ENCODE results near the gene SMYD3. TPM values are rescaled to one million over a fixed set of nuclear protein-coding genes. Genes with fewer than 3 reads are reported as not detected.

Gene SMYD3
- total RNA-seq, 6 experiments from 2014 or later = 6.3 to 10.0 (median 6.6) TPM

- DNase-seq = peak; percentile 83 to 88 (median 86)
- intact Hi-C loops (cut with DNase I) = loop anchor here in 1 of 2 donors (10.0 kb wide), 1 partner anchor 848 kb away; the partner anchor contains the start of gene KIF26B
- no peak for TF ChIP-seq POLR2A (IDR thresholded peaks at IDR 0.05)
- peak; percentile 85 to 94 (median 90) for TF ChIP-seq CTCF (IDR thresholded peaks at IDR 0.05)
- Histone ChIP-seq H3K4me3 (no peak overlapping the region), H3K27ac (no peak overlapping the region), H3K9me3 (no peaks in the 10 kb centered on the region), H3K36me3 (no peaks in the 10 kb centered on the region), H3K27me3 (no peaks in the 10 kb centered on the region), H3K4me1 (no peaks in the 10 kb centered on the region)
- WGBS (ENCODE audit: insufficient coverage, low coverage, low lambda C conversion rate, missing lambda C conversion rate) = 78% methylated on average over 18 of the region's 23 CpGs
- ATAC-seq = peak; percentile 93 to 96 (median 95)
Observed at GRCh38 chr1:246002725-246003441, 504.2 kb downstream of the SMYD3 start.

GRCh38 chr1:246001837-246002230 lies 505.2 kb downstream of the SMYD3 start:
- Histone ChIP-seq H3K4me1 (no peaks in the 10 kb centered on the region), H3K9me3 (no peaks in the 10 kb centered on the region), H3K27ac (no peak overlapping the region), H3K4me3 (no peak overlapping the region), H3K36me3 (no peaks in the 10 kb centered on the region), H3K27me3 (no peaks in the 10 kb centered on the region)
- ATAC-seq = no peak
- intact Hi-C loops (cut with DNase I) = loop anchor here in 1 of 2 donors (10.0 kb wide), 1 partner anchor 847 kb away; the partner anchor contains the start of gene KIF26B
- WGBS (ENCODE audit: insufficient coverage, low coverage, low lambda C conversion rate, missing lambda C conversion rate) = 76% methylated on average over 9 of the region's 9 CpGs
- DNase-seq = no peak
- TF ChIP-seq POLR2A (IDR thresholded peaks at IDR 0.05) (no peak), CTCF (IDR thresholded peaks at IDR 0.05) (no peak)

GRCh38 chr1:246001142-246001836 lies 505.8 kb downstream of the SMYD3 start:
- WGBS (ENCODE audit: insufficient coverage, low coverage, low lambda C conversion rate, missing lambda C conversion rate) = 74% methylated on average over 9 of the region's 9 CpGs
- Histone ChIP-seq H3K4me1 (no peaks in the 10 kb centered on the region), H3K36me3 (no peaks in the 10 kb centered on the region), H3K27ac (no peak overlapping the region), H3K27me3 (no peaks in the 10 kb centered on the region), H3K4me3 (no peak overlapping the region), H3K9me3 (no peaks in the 10 kb centered on the region)
- intact Hi-C loops (cut with DNase I) = loop anchor here in 1 of 2 donors (10.0 kb wide), 1 partner anchor 846 kb away; the partner anchor contains the start of gene KIF26B
- TF ChIP-seq CTCF (IDR thresholded peaks at IDR 0.05) = no peak
- no peak for TF ChIP-seq POLR2A (IDR thresholded peaks at IDR 0.05)
- DNase-seq = no peak
- ATAC-seq = no peak

GRCh38 chr1:246000638-246001015 lies 506.5 kb downstream of the SMYD3 start:
- Histone ChIP-seq H3K27ac (no peak overlapping the region), H3K9me3 (no peaks in the 10 kb centered on the region), H3K27me3 (no peaks in the 10 kb centered on the region), H3K4me1 (no peaks in the 10 kb centered on the region), H3K36me3 (no peaks in the 10 kb centered on the region), H3K4me3 (no peak overlapping the region)
- WGBS (ENCODE audit: insufficient coverage, low coverage, low lambda C conversion rate, missing lambda C conversion rate) = 96% methylated on average over 5 of the region's 5 CpGs
- no peak for TF ChIP-seq CTCF (IDR thresholded peaks at IDR 0.05)
- no peak for TF ChIP-seq POLR2A (IDR thresholded peaks at IDR 0.05)
- DNase-seq (no peak), ATAC-seq (no peak)
- intact Hi-C loops (cut with DNase I) = loop anchor here in 1 of 2 donors (10.0 kb wide), 1 partner anchor 846 kb away; the partner anchor contains the start of gene KIF26B
